ENCODE measurements around the gene GSDME. TPM values are rescaled to one million over a fixed set of nuclear protein-coding genes. Genes with fewer than 3 reads are reported as not detected.
"Not testable (repeated sequence)": the region's sequence is repeated elsewhere in the genome, so short reads cannot be mapped to it uniquely, and the experiment has no call there.

The GSDME gene
- polyA plus RNA-seq (ENCODE audit: insufficient read length in 12 of 12), result 10 to 100 TPM in 5 of 12 donors, 1 to 10 TPM in 6, not detected in 1; 6.8 to 16.1 (median 9.5) TPM
- long read RNA-seq, donor 1, partial matches to known transcripts, result 0 of 1 reads
- long read RNA-seq, donor 1, other reads (novel, unspliced or antisense), result 0 of 1 reads
- long read RNA-seq, donor 2, full-length matches to known transcripts, result 4 of 4 reads
- long read RNA-seq, donor 2, partial matches to known transcripts, result 0 of 4 reads
- long read RNA-seq, donor 2, other reads (novel, unspliced or antisense), result 0 of 4 reads
- long read RNA-seq, donor 3, full-length matches to known transcripts, result 3 of 3 reads
- long read RNA-seq, donor 3, partial matches to known transcripts, result 0 of 3 reads
- long read RNA-seq, donor 3, other reads (novel, unspliced or antisense), result 0 of 3 reads
- long read RNA-seq, donor 4, partial matches to known transcripts, result 0 of 1 reads
- long read RNA-seq, donor 4, other reads (novel, unspliced or antisense), result 0 of 1 reads
- long read RNA-seq, donor 5, result 0 reads
- long read RNA-seq, donor 6, full-length matches to known transcripts, result 3 of 3 reads
- long read RNA-seq, donor 6, partial matches to known transcripts, result 0 of 3 reads
- long read RNA-seq, donor 6, other reads (novel, unspliced or antisense), result 0 of 3 reads
- long read RNA-seq, donor 7, full-length matches to known transcripts, result 2 of 2 reads
- long read RNA-seq, donor 7, partial matches to known transcripts, result 0 of 2 reads
- long read RNA-seq, donor 7, other reads (novel, unspliced or antisense), result 0 of 2 reads
- long read RNA-seq, donor 8, full-length matches to known transcripts, result 1 of 1 reads
- long read RNA-seq, donor 8, partial matches to known transcripts, result 0 of 1 reads
- long read RNA-seq, donor 8, other reads (novel, unspliced or antisense), result 0 of 1 reads
- long read RNA-seq, donor 9, partial matches to known transcripts, result 0 of 2 reads
- long read RNA-seq, donor 9, other reads (novel, unspliced or antisense), result 0 of 2 reads
- long read RNA-seq, donor 10, partial matches to known transcripts, result 0 of 1 reads
- long read RNA-seq, donor 10, other reads (novel, unspliced or antisense), result 0 of 1 reads
- long read RNA-seq, donor 11, transcript GSDME-215 (10 exons, 2,250 nt), result major isoform, 5 of 5 reads
- long read RNA-seq, donor 11, partial matches to known transcripts, result 0 of 5 reads
- long read RNA-seq, donor 11, other reads (novel, unspliced or antisense), result 0 of 5 reads

DNA sequence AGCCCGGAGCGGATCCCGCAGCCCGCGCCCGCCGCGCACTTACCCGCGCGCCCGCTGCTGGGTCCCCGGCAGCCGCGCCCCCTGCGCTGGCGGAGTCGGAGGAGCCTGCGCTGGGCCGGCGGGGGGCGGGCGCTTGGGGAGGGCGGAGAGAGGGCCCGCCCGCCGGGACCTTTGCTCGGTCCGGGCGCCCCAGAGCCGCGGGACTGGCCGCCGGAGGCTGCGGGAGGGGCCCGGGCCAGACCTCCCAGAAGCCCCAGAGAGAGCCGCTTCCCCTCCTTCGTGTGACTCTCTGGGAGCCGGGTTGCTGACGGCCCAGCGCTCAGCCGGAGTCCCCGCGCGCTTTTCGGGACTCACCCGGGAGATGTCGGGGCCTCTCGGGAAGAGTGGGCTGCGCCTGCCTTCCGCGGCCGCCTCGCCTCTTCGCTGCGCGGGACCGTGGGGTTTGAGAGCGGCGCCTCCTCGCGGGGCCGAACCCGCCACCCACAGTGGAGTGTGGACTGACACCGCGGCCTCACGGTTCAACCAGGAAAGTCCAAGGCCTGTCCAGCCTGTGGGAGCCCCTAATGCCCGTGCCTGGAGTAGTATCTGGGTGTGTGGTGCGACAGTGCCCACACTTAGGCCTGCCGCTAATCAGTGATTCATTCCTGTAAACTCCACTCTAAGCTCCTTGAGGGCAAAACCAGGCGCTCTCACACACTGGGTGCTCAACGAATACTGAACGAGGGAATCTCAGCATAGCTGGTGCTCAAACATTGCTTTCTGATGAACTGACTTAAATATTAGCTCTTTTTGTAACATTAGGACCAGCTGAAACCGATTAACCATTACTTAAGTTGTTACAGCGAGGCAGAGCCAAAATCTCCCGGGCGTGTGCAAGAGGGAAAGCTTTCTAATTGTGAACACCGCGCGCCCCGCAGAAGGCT lies at the start of gene GSDME:
Gene GSDME (minus strand): TSS at position 112 of the 923 bp plus-strand sequence. CDS start 7,690 bp downstream, outside the sequence.
- DNase-seq, result peak; percentile 23

DNA sequence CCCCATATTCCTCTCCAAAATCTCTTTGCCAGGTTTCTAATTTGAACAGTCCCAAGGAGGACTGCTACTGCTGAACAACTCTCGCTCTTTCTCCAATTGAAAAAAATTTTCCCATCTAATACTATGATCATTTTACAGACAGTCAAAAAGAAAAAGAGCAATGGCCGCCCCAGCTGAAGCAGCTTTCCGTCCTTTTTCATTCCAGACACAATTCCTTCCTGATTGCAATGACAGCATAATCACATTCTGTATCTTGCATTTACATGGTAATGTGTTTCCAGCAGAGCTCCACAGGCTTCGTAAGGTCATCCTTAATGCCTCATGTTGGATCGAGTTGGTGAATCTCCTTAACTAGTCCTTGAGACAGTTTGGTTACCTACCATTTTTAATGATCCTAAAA lies 45.0 kb upstream of the GSDME start:
- DNase-seq, result no peak

DNA sequence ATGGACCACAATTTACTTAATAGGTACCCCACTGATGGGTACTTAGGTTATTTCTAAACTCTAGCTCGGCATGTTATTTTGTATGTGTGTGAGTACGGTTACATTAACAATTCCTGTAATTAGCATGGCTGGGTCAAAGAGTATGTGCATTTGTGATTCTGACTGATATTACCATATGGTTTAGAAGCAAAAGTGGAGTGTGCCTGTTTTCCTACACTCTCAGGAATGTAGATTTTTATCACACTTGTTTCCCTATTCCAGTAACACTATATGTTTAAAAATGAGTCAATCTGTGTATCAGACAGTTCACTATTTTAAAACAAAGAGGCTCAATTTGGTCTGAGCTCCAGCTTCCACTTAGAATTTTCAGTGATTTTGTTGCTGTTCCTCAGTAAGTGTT lies 44.6 kb upstream of the GSDME start:
- DNase-seq, result no peak

DNA sequence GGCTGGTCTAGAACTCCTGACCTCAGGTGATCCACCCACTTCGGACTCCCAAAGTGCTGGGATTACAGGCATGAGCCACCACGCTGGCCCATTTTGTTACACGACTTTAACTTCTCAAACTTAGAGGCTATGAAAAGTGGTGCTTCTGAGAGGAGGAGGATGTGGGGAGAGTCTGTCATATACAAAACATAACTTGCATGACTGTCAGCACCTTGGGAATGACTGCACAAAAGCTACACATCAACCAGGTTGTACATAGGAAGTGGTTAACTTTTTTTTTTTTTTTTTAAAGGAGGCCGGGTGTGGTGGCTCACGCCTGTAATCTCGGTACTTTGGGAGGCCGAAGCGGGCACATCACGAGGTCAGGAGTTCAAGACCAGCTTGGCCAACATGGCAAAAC lies 43.4 kb upstream of the GSDME start:
- DNase-seq, result no peak

DNA sequence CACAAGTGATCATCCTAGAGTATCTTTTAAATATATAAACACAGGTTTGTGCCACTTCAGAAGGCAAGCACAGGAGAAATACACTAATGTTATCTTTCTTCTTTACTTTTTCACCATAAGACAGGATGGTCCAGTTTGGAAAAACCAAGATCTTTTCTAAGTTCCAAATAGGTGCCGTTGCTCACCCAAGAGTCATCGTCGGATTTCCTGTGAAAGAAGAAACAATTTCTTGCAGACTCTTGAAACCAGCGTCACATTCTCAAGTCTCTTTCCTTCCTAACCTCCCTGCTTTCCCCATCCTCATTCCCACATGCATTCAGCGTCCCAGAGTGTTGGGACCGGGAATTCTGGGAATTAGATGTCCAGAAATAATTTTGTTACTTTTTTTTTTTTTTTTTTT lies 42.8 kb upstream of the GSDME start:
- no peak for DNase-seq

DNA sequence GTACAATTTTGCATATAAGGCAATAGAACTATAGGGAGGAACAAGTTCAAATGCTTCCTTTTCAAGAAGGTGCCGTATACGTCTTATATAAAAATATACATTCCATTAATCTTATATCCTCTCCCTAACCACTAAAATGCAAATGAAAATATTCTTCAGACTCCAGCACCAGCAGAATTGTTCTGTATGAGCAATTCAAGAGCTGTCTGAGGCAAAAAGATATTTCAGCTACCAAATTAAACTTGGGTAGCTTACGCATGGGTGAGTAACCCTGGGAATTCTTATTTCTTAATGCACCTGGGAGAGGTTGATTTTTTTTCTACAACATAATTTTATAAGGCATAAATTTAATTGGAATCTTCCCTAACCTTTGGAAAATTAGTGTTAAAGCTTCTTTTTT lies 42.2 kb upstream of the GSDME start:
- DNase-seq, result no peak

DNA sequence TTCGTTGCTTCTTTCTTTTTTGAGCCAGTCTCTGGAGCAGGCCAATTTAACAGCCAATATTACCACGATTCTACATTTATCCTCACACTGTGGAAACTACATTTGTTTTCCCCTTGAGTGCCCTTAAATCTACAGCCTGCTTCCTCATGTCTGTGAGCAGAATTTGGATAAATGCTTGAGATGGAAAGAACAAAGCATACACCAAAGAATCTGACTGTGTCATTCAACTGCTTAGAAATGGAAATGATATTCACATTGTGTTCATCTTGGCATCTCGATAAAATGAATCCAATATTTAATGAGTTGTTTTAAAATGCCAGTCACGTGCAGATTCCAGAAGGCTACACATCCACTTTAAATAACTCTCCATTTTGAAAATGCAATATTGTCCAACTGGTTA lies 41.0 kb upstream of the GSDME start:
- no peak for DNase-seq

DNA sequence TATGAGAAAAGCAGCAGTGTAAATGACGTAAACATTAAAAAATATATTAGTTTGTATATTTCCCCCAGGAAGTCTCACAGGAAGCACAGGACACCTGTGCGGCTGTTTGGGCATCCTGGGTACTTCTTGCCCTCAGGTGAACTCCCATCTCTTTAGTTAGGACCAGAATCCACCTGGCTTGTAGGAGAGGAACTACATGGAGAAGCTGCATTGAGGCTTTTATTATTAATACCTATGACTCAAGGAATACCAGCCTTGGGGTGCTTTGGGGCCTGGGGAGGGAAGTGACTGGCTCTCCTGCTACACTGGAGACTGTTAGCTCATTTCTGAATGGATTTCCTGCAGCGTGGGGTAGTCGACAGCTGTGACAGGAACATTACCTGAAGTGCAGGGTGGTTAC lies 40.0 kb upstream of the GSDME start:
- no peak for DNase-seq

DNA sequence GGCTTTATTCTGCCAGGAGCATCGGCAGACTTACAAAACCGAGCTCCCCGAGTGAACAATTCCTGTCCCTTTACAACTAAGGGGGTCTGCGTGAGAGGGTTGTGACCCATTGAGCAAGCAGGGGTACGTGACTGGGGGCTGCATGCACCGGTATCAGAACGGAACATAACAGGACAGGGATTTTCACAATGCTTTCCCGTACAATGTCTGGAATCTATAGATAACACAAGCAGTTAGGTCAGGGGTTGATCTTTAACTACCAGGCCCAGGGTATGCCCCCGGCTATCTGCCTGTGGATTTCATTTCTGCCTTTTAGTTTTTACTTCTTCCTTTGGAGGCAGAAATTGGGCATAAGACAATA lies 38.1 kb upstream of the GSDME start:
- no peak for DNase-seq

DNA sequence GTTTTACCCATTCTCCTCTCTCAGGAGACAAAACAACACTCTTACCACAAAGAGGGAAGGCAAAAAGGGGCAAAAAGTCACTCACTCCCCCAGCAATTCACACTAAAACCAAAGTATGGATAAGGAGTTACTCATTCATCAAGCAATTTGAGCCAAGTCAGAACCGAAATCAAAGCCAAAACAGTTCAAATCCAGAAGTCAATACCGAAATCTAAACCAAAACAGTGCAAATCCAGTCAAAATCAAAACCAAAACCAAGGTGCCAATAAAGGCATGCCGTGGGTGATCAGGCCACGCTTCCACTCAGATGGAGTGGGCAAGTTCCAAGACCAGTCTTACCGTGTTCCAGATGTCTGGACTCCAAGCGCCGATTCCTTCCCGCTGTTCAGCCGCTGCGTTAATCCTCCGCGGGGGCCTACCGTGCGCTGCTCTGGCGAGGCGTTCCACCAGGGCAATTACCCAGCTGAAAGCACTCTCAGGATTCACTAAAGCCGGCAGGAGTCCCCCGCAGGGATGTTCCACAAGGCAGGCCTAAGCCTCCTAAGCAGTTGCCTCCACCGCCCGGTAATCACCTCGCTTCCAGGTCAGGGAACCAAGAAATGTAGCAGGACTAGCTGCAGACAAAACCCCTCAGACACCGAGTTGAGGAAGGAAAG lies 37.6 kb upstream of the GSDME start:
- DNase-seq, result not testable (repeated sequence)

DNA sequence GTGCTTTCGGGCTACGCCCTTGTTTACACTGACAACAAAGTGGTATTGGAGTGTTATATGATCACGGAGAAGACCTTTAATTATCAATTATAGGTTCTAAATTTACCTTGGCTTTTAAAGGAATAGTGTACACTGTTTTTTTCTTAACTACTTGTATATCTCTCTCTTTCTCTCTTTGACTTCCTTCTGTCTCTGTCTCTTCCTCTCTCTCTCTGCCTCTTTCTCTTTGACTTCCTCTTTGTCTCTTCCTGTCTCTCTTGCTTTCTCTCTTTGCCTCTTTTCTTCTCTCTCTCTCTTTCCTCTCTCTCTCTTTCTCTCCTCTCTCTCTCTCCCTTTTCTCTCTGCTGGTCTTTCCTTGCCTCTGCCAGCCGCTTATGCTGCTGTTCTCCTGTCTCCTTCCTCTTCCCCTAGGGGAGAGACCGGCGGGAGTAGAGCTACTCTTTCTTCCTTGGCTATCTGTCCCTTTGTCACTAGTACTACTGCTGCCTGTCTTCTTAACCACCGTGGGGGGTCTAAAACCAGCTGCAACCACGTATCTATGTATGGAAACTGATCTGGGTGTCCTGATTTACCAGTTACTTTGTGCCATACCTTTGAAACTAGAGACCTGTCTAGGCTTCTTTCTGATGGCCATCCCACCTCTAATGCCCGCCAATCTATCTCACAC lies 36.9 kb upstream of the GSDME start:
- no peak for DNase-seq

DNA sequence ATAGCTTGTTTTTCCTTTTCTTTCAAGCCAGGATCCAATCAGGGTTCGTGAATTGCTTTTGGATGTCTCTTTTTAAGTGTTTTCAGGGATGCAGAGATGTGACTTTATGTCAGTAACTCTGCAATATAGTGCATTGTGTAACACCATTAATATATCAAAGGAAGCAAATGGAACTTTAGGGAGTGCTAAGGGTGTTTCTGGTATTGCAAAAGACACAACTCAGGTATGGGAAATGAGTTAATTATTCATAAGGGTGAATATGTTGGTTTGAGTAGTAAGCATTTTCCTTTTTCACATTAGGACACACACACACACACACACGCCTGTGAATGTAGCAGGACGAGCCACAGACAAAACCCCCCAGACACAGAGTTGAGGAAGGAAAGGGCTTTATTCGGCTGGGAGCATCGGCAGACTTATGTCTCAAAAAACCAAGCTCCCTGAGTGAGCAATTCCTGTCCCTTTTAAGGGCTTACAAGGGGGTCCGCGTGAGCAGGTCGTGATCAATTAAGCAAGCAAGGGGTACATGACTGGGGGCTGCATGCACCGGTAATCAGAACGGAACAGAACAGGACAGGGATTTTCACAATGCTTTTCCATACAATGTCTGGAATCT lies 31.8 kb upstream of the GSDME start:
- no peak for DNase-seq

DNA sequence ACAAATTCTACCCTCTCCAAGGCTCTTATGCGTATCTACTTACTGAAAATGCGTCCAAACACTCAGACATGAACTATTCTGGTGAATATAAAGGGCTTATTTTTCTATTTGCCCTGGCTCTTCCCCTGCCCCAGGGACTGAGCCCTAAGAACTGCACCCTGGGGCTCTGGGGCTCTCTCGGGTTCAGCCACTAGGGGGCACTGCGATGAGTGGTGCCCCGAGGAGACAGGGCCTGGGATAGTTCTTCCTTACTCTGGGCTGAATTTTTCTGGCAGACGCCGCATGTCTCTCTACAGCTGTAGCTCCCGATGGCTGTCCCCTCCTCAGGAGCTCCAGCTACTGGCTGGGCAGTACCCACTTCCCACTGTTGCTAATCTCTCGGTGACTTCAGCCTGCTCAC lies 30.8 kb upstream of the GSDME start:
- no peak for DNase-seq

DNA sequence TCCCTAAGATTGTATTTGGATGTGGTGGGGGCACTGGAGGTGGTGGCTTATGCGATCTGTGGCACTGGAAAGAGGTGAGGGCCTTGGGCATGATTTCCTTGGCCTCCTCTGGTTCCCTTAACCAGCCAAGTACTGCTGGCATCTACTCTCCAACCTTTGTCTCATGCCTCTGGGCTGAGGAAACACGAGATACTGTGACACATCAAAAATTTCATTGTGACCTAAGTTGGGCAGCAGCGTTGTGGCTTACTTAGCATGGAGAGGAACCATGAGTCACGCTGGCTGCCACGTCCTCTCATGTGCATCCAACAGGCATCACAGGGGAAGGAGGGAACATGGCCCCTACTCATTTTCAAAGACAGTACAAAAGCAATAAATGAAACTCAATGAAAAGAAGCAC lies 29.7 kb upstream of the GSDME start:
- DNase-seq, result no peak

DNA sequence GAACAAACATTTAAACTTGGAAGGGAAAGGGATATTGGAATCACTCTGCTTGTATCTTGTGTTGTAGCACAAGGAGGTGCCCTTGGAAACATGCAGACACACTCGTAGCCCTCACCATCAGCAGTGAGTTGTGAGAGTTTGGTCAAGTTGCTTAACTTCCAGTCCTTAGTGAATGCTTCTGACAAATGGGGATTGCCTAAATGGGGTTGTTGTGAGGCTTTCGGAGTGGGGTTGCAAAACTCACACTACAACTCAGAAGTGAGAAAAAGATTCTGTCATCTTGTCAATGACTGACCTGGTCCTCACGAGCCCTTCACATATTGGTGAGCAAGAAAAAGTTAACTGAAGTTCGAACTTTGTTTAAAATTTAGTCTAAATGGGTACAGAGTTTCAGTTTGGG lies 29.0 kb upstream of the GSDME start:
- DNase-seq, result no peak

DNA sequence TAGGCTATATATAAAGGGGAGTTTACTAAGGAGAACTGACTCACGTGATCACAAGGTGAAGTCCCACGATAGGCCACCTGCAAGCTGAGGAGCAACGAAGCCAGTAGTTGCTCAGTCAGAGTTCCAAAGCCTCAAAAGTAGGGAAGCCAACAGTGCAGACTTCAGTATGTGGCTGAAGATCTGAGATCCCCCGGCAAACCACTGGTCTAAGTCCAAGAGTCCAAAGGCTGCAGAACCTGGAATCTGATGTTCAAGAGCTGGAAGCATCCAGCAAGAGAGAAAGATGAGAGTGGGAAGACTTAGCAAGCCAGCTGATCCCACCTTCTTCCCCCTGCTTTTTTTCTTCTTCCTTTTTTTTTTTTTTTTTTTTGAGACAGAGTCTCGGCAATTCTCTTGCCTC lies 27.0 kb upstream of the GSDME start:
- DNase-seq, result no peak

DNA sequence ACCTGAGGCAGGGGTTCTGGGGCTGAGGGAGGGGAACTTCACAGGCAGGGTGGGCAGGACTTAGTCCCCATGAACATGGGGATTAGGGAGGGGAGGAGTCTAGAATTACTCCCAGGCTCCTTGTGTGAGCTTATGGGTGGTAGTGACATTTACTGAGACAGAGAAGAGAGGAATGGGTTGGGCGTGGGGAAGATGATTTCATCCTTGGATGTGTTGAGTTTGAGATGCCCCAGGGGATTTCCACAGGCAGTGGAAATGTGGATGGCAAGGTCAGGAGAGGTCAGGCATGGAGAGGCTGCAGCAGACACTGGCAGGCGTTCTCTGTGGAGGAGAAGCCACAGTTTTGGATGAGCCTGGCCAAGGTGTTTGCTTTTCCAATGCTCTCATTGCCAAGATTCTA lies 26.4 kb upstream of the GSDME start:
- no peak for DNase-seq

DNA sequence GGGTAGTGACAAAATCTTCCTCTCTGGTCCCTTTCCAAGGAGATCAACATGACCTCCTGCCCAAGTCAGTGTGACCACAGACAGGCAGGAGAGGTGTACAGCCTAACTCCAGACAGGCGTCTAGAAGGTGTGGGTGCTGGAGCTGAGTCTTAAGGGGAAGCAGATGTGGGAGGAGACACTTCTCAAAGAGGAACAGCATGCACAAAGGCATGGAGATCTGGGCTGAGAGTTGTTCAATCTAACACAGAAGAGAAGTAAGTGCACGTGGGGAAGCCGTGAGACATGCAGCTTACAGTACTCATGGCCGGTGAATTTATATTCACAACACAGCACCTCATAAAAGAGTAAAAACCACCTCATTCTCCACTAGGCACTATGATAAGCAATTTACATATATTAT lies 23.8 kb upstream of the GSDME start:
- no peak for DNase-seq

DNA sequence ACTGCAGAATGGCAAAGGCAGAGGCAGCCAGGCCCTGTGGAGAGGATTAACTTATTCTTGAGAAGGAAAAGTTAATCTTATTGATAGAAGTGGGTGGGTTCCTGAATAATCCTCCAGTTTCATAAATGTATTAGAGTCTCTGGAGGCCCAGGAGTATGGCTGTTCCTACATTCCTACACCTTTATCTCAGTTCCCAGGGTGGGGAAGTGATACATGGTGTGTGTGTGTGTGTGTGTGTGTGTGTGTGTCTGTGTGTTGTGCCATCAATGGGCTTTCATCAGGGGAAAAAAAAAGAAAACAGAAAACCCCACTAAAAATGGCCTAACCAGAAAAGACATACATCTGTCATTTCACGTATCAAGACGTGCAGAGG lies 22.0 kb upstream of the GSDME start:
- no peak for DNase-seq
